ENCODE results near the gene UBE2E3.
A peak's percentile ranks its signal among the peaks of the same experiment; 100 is the strongest.
"Not testable (repeated sequence)": the region's sequence is repeated elsewhere in the genome, so short reads cannot be mapped to it uniquely, and the experiment has no call there.

Gene UBE2E3

DNA sequence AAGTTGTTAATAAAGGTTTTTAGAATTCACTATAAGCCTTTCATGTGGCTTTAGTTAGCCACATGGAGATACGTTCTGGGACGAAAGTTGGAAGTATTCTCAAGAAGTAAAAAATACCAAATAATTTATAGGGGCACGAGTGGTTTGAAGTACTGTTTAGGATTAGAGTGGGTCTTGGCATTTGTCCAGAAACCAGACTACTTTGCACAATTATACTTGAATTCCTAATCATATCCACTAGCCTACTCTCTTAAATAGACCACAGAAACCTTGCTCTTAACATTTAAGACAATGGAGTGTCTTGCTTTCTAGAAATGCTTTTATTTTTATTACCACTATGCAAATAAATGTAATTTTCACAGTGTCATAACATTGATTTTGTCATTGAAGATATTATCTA lies 44.6 kb downstream of the UBE2E3 start:
- peak; percentile 7 for DNase-seq (ENCODE audit: low spot score)

DNA sequence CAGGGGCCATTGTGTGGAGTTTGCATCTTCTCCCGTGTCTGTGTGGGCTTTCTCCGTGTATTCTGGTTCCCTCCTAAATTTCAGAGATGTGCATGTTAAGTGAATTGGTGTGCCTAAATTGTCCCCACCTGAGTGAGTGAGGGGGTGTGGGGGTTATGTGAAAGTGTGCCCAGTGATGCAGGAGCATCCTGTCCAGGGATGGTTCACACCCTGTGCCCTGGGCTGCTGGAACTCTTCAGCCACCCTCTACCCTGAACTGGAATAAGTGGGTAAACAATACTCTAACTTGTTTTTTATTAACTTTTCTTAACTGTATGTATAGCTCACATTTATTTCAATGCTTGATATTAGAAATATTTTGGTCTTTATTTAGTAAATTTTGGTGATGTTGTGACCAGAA lies 56.0 kb downstream of the UBE2E3 start:
- DNase-seq (ENCODE audit: low spot score) = no peak

DNA sequence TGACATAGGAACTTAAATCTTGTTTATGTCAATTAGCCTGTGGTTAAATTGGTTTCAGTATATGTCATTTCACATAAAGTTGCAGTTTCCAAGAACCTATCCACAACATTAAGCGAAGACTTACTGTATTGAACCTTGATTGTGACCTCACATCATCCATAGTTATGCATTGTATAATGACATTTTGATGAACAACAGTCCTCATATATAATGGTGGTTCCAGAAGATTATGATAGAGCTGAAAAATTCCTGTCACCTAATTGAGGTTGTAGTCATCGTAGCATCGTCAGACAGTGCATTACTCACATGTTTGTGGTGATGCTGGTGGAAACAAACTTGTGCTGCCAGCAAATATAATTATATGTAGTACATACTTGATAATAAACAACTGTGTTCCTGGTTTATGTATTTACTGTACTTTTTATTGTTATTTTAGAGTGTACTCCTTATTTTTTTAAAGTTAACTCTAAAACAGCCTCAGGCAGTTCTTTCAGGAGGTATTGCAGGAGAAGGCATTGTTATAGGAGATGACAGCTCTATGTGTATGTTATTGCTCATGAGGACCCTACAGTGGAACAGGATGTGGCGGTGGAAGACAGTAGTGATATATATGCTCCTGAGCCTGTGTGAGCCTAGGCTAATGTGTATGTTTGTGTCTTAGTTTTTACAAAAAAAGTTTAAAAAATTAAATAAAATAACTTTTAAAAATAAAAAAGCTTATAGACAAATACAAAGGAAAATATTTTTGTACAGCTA lies 56.6 kb downstream of the UBE2E3 start:
- no peak for DNase-seq (ENCODE audit: low spot score)

DNA sequence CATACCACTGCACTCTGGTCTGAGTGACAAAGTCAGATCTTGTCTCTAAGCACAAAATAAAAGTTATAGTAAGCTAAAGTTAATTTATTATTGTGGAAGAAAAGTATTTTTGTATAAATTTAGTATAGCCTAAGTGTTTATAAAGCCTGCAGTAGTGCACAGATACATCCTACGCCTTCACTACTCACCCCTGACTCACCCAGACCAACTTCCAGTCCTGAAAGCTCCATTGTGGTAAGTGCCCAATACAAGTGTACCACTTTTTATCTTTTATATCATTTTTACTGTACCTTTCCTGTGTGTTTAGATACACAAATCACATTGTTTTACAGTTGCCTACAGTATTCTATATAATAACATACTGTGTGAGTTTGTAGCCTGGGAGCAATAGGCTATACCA lies 57.5 kb downstream of the UBE2E3 start:
- DNase-seq (ENCODE audit: low spot score) = no peak

DNA sequence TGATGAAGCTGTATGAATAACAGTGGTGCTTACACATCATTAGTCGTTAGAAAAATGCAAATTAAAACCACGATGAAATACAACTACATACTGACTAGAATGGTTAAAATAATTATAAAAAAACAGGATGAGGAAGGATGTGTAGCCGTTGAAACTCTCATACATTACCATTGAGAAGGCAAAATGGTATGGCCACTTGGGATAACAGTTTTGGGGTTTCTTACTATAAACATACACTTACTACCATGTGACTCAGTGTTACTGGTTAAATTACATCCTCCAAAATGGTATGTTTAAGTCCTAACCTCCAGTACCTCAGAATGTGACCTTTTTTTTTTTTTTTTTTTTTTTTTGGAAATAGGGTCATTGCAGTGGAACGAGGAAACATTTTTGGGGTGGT lies 58.4 kb downstream of the UBE2E3 start:
- DNase-seq (ENCODE audit: low spot score) = no peak

DNA sequence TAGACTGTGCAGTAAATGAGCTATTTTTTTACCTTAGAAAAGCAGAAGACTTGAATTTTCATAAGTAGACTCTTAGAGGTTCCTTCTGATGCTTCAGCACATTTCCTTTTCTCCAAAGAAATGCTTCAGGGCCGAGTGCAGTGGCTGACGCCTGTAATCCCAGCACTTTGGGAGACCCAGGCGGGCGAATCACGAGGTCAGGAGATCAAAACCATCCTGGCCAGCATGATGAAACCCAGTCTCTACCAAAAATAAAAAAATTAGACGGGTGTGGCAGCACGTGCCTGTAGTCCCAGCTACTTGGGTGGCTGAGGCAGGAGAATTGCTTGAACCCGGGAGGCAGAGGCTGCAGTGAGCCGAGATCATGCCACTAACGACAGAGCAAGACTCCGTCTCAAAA lies 60.4 kb downstream of the UBE2E3 start:
- not testable (repeated sequence) for DNase-seq (ENCODE audit: low spot score)

DNA sequence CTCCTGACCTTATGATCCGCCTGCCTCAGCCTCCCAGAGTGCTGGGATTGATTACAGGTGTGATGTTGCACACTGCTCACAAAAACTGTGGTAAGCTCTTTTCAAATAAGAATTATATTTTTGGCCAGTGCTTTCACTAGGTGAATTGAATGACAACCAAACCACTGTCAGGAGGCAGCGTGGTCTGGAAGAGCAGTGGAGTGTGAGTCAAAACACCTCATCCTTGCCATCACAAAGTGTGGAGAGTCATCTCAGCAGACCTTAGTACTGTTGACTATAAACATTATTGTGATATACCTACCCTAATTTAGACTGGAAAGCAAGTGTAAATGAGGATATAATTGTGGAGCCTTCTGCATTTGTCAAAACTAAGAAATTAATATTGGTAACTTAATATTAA lies 61.3 kb downstream of the UBE2E3 start:
- no peak for DNase-seq (ENCODE audit: low spot score)

DNA sequence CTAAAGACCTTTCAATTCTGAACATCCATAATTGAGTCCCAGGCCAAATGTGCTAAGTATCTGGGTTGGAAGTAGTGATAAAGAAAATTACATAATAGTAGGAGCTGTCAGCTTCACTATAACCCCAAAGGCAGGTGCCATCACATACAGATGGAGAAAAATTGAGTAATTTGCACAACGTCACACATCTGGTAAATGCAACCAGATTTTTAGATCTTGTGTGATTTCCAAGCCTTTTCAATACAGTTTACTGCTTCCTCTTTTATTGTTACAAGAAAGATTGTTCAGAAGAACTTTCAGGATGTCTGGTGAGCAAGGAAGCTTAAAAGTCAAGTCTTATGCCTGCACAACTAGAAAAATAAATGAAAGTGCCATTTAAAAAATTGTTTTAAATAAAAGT lies 62.3 kb downstream of the UBE2E3 start:
- DNase-seq (ENCODE audit: low spot score) = no peak

DNA sequence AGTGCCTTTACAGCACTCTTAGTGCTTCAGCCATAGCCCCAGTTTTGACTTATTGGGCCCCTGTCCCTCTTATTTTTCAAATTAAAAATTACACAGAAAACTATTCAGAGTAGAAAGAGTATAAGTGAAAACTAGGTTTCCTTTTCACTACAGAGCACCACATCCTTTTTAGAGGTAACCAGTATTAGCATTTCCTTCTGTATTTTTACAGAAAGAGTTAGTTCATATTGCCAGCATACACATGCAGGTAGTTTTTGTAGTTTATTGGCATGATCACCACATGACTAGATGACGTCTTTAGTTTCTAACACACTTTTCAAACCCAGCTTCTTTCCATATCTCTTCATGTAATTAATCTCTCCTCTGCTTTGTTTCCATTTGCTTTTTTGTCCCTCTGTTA lies 66.4 kb downstream of the UBE2E3 start:
- no peak for DNase-seq (ENCODE audit: low spot score)

DNA sequence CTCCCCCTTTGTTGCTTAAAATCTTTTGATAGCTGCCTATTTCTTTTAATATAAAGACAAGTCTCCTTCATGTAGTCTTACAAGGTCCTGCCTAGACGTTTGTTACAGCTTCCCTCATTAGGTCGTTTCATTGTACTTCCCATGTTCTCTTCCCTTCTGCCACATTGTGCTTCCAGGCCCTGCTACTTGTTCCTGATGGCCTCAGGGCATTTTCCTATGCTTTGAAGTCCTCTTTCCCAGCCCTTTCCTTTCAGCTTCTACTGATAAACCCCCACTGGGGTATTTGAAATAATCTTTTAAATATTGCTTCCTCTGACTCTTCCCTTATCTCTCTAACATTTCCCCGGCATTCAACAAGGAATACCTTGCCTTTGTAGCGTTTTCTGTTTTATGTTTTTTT lies 67.4 kb downstream of the UBE2E3 start:
- no peak for DNase-seq (ENCODE audit: low spot score)

DNA sequence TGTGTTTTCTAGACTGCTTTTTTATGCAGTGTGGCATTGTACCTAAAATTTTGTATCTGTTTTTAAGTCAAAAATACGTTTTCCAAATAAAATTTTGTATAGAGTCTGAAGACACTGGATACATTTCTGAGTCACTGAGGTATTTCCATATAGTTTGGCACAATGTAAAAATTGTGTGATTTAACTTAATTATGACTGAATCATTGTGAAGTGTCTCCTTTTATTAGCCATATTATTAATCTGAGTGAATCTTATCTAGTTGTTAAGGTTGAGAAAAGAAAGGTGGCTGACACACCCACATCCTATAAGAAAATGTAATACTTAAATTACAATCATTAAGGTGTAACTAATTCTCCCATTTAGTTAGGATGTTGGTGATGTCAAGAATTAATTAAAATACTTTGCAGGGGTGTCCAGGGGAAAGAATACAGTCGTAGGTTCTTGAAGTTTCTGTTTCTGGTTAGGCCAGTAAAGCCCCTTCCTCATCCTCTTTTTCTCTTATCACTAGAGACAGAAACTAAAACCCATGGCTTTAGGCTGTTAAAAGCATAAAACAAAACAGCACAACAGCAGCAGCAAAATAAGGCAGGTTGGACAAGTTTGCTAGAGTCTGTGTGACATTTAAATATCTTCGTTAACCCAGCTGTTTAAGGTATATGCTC lies 71.6 kb downstream of the UBE2E3 start:
- no peak for DNase-seq (ENCODE audit: low spot score)

DNA sequence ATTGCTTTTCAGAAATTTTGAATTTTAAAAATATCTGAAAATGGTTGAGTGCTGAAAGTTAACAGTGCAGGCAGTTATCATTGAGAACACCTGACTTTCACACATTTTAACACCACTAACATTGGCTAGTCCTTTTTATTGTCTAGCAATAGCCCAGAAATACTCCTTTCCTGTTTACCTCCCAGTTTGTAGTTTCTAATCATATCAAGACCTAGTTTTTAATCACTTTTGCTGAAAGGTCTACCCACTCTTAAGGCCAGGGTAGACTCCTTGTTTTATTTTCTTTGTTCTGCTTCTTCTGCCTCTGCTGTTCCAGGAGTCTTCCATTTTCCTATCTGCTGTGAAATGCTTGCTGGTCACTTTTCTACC lies 72.1 kb downstream of the UBE2E3 start:
- DNase-seq (ENCODE audit: low spot score) = no peak

DNA sequence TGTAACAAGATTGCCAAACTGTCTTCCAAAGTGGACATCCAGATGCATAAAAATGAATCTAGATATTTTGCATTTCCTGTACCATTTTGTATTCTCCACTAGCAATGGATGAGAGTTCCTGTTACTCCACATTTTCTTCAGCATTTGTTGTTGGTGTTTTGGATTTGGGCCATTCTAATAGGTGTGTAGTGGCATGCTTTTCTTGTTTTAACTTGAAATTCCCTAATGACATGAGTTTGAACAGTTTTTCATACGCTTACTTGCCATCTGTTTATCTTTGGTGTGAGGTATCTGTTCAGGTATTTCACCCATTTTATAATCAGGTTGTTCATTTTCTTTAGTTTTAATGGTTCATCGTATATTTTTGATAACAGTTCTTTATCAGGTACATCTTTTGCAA lies 73.9 kb downstream of the UBE2E3 start:
- no peak for DNase-seq (ENCODE audit: low spot score)

DNA sequence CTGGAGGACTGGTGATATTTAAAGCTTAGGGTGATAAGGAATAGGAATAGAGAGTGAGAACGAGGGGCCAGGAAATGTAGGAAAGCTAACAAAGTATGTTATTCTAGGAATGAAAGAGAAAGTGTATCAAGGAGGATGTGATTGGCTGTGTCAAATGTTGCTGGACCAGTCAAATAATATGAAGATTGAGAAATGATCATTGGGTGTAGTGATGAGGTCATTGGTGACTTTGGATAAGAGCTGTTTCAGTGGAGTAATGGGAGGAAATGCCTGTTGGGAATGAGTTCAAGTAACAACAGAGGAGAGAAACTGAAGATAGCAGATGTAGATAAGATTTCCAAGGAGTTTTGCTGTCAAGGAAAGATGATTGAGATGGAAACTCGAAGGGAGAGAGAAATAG lies 74.4 kb downstream of the UBE2E3 start:
- DNase-seq (ENCODE audit: low spot score) = no peak

DNA sequence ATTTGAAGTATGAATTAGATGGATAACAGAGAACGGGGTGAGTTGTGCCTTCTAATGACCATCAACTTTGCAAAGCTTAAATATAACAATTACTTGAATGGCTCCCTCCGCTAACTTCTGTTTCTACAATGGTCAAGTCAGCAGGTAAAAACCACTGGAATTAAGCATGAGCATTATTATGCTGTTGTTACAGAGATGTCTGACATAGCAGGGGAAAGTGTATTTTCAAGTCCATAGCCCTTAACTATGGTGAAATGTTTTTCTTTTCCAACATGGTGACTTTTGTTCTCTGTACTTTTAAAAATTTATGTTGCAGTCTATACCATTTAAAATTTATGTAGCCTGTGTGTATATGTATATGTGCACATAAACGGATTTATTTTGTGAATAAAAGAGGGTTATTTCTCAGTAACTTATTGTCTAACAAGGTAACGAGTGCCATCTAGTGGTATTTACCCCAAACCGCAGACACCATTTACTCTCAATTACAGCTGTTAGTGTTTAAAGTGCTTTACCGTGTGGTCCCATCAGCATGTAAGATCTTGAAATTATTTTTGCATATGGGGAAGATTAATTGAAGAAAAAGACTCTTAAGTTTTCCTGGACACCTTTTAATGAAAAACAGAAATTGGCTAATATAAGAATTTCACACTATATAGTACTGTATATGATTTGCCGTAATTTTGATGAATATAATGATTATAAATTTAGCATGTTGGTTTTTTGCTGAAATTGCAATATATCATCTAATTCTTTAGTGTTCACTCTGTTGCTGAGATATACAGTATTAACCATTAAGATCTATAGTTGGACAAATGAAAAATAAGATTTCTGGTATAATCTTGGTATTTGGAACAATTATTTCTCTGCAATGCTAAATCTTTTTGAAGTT lies 78.2 kb downstream of the UBE2E3 start:
- DNase-seq (ENCODE audit: low spot score) = peak; percentile 74

DNA sequence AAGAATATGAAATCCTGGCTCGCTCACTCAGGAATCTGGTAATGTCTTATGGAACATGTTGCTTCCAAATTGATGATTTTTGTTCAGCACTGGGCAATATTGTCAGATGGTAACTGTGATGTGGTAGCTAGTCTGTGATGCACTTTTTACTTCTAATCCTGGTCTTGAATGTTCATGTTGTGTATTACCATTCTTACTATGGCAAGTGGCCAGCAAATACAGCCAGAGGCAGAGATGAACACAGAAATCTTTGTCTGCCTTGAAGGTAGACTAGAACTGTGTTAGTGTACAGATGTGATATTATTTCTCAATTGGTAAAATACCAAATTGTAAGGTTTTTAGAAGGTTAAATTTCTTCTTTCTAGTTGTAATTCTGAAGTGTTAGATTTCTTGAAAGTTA lies 83.3 kb downstream of the UBE2E3 start:
- no peak for DNase-seq (ENCODE audit: low spot score)

DNA sequence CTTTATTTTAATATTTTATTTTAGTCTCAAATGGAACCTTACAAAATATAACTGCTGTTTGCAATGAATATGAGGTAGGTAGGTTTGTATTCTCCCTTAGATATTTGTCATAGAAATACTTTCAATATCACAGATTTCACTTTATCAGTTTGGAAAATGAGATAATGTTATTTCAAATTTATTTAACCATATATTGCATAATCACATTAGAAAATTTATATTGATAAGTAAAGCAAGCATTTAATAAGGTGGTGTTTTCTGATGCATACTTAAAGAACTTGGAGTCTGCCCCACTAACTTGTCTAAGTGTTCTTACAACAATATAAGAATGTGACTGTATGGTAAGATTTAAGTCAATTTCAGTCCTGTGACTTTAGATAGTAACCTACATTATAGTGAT lies 85.1 kb downstream of the UBE2E3 start:
- DNase-seq (ENCODE audit: low spot score) = no peak

DNA sequence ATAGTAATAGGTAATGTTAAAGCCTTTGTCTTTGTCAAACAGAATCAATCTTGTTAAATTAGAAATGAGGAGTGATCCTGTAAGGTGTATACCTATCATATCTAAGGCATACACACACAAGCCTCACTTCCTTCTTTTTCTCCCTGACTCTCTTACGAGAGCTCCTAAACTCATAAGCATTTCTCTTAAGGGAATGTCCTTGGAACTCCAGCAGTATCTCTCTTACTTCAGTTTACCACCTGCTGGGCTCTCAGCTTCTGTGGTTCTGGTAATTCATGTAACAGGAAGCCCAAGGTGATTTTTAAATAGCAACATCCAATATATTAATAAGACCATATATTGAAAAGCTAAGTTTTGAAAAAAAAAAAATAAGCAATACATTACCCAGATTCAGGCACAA lies 85.9 kb downstream of the UBE2E3 start:
- no peak for DNase-seq (ENCODE audit: low spot score)

DNA sequence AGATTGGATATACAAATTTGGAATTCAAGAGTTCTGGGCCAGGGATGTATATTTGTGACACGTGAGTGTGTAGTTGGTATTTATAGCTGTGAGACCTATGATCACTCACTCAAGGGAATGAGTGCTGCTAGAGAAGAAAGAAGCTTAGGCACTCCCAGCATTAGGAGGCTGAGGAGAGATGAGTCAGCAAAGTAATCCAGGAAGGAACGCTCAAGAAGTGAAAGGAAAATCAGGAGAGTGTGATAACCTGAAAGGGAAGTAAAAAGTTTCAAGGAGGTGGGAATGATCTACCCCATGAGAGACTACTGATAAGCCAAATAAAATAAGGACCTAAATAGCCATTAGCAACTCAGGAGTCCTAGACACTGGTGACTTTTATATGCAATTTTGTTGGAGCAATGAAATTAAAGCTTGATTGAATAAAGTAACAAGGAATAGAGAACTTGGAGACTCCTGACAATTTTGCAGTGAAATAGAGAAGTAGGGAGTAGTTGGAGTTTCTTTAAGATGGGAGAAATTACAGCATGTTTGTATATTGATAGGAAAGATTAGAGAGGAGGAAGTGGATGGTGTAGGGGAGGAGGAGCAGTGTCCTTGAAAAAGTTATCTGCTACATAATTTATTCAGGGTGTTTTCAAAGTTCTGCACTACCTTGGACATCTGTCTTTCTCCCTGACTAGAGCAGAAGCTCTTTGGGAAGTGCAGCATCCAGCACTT lies 89.9 kb downstream of the UBE2E3 start:
- DNase-seq (ENCODE audit: low spot score) = no peak

DNA sequence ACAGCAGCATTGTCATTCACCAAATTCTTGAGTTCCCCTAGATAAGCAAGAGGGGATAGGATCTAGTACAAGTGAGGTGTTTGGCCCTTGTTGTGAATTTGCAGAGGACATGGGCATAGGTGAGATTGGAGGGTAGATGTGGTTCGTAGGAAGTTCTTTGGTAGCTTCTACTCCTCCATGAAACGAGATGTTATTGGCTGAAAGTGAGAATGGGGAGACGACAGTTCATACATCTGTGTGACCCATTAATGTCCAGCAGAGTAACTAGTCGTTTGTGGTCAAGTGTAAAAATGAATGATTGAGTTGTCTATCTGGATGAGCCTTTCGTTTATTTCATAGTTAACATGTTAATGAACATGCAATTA lies 90.4 kb downstream of the UBE2E3 start:
- no peak for DNase-seq (ENCODE audit: low spot score)

DNA sequence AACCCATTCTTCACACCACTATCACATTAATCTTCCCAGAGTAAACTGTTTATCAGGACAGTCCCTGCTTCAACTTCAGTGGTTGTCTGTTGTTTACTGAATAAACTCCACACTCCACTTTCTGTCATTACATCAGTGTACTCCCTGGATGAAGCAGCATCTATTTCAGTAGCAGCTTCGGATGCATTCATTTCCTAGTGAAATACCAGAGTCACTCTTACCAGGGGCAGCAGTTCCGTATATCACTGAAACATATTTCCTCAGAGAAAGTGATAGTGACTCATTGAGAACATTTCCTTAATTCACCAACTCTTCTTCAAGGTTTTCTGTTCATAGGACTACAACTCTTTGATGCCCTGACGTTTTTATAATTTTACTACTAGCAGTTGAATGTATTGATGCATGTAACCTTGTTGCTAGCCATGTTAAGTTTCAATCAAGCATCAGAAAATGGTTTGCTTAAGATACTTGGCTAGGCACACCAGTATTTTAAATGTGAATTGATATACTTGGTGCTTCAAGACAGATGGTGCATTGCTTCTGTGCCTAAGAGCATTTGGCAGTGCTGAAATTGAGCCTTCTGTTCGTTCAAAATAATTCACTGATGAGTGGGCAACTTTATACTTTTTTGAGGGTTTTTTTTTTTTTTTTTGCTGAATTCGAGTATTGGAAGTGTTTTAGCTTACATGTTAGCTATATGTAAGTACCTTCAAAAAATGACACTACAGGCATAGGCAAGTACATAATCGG lies 92.3 kb downstream of the UBE2E3 start:
- DNase-seq (ENCODE audit: low spot score) = no peak

DNA sequence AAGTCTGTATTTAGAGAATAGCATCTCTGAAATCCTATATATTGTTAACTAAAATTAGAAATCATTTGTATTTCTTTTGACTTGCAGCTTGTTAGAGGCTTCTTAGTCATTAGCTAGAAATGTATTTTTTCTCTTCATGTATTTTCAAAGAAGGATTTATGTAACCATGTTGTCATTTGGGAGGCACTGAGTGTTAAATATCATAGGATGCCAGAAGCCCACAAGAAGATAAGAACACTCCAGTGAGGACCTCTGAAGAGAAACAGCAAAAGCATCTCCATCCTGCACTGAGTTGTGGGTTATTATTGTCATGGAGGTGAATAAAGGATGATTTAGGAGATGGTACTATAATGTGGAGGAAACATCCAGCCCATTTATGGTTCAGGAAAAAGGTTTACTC lies 93.5 kb downstream of the UBE2E3 start:
- no peak for DNase-seq (ENCODE audit: low spot score)

All from hematopoietic multipotent progenitor cell treated with erythropoietin and hydrocortisone succinate and interleukin-3 and kit ligand, for 15 days (in vitro differentiated cells).